Stimulated activated CD8-positive, alpha-beta memory T cell treated with anti-CD3 and anti-CD28 coated beads, Interleukin-7, amount 100 ng/mL, for 24 hours (primary cell): ENCODE data around the gene RBMS1.

Source experiments
- DNase-seq: peaks from one replicate; pipeline ENCODE4 v3.0.0-alpha.2; 2020; ENCODE audit warnings: low read depth

The RBMS1 gene

GRCh38 chr2:160408959-160409291 is 84.7 kb downstream of the RBMS1 start:
- no peak for DNase-seq

GRCh38 chr2:160408173-160408958 is 85.2 kb downstream of the RBMS1 start:
- no peak for DNase-seq

DNA sequence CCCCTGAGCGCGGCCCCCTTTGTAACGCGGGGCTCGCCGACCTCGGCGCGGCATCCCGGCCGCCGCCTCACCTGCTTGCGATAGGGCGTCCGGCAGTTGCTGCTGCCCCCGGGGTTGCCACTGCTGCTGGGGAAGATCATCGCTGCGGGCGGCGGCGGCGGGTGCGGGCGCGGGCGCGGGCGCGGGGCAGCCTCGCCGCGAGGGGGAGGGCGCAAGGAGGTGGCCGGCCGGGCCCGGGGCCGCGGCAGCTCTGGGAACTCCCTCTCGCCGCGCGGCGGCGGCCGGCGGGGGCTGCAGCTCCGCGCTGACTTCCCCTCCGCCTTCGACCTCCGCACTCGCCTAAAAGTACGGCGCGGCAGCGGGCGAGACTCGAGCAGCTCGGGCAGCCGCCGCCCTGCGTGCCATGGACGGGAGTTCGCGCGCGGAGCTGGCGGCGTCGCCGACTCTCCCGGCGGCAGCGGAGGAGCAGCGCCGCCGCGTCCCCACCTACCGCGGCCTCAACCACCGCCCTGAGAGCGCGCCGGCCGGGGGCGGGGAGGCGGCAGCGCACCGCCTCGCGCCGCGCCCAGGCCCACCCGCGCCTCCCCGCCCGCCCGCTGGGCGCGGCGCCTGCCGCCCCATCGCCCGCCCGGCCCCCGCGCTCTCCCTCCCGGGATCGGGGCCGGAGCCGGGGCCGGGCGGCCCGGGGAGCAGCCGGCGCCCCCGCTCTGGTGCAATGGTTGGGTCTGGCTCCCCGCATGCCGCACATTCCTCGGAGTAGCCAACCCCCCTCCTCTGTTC is 86.0 kb downstream of the RBMS1 start:
- DNase-seq, result no peak

- DNase-seq, result no peak
Measured at GRCh38 chr2:160406591-160407392, 86.8 kb downstream of the RBMS1 start.

GRCh38 chr2:160405077-160405867 is 88.3 kb downstream of the RBMS1 start:
- DNase-seq, result no peak

DNA sequence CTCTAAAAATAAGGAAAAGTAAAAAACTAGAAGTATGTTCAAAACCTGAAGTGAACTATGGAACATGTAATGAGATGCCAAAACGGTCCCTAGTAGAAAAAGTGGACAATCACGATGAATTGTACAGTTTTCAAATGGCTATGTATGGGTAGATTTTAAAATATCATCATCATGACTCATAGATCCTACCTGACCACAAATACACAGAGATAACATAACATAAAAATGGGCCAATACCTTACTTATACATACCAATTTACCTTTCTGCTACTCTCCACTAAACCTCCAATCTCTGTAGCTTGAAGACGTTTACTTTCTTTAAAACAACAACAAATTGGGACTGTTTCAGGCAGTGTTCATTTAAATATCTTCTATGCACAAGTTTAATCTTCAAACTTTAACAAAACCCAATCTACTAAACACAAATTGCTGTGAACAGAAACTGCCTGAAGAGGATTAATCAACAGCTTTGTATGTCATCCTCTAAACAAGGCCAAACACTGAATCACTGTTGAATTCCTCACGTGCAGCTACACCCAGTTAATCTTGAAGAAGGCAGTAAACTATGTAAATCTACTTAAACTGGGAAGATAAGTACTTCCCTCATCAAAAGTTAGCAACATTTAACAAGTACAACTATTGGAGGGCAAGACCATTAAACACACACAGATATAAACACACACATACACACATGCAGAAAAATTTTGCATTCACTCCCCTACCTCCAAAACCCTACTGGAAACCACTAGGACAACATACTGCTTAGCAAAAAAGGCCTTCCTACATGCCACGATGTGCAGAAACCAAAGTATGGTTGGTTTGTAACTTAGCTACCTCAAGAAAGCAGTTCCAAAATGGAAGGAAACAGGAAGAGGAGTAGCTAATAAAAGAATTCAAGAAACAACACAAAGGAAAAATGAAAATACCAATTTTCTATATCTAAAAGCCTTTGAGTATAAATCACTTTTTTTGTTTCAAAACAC is 90.3 kb downstream of the RBMS1 start:
- DNase-seq, result no peak

GRCh38 chr2:160402501-160402900 is 91.1 kb downstream of the RBMS1 start:
- DNase-seq, result no peak

DNA sequence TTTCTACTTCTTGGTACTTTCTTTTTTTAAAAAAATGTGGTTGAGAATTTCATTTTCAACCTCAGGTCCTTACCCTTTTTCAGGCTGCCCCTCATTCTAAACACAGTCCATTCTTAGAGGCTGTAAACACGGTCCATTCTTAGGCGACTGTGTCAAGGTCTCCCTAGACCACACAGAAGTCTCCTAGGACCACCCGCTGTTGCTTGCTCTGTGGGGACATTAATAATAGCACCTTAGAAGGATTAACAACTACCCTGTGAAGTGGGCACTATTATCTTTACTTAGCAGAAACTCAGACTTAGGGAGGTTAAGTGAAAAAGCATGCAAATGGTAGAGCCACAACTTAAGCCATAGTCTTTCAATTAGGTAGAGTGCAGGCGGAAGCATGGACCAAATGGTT is 91.7 kb downstream of the RBMS1 start:
- DNase-seq, result no peak

DNA sequence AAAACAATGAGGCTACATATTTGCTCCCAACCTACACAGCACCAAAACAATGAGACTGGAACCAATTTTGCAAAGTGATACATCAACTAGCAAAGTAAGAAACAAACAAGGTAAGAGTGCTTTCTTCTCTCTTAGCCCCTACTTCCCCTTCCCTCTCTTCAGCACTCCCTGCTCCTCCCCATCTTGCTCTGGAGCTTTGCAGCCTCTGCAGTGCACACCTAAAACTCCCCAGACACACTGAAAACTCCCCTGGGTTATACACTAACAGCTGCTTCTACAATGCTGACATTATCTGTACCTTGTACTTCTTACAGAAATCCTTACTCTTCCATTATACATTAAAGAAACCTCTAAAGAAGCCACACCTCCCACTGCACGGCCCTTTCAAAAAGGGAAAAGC is 93.7 kb downstream of the RBMS1 start:
- no peak for DNase-seq

- no peak for DNase-seq
Measured at GRCh38 chr2:160397530-160397865, 96.1 kb downstream of the RBMS1 start.

- no peak for DNase-seq
Measured at GRCh38 chr2:160394153-160394552, 99.5 kb downstream of the RBMS1 start.

DNA sequence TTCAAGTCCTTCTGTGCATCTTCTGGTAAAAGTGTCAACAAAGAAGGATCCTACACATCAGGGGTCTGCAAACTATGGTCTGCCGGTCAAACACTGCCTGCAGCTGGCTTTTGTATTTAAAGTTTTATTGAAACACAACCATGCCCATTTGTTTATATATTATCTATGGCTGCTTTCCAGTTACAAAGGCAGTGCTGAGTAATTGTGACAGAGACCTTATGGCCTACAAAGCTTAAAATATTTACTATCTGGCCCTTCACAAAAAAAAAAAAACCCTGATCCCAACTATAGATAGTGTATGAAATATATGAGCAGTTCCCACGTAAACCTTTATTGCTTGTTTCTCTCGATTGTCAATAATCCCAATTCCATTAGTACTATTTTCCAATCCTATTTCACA is 101.4 kb downstream of the RBMS1 start:
- DNase-seq, result no peak

DNA sequence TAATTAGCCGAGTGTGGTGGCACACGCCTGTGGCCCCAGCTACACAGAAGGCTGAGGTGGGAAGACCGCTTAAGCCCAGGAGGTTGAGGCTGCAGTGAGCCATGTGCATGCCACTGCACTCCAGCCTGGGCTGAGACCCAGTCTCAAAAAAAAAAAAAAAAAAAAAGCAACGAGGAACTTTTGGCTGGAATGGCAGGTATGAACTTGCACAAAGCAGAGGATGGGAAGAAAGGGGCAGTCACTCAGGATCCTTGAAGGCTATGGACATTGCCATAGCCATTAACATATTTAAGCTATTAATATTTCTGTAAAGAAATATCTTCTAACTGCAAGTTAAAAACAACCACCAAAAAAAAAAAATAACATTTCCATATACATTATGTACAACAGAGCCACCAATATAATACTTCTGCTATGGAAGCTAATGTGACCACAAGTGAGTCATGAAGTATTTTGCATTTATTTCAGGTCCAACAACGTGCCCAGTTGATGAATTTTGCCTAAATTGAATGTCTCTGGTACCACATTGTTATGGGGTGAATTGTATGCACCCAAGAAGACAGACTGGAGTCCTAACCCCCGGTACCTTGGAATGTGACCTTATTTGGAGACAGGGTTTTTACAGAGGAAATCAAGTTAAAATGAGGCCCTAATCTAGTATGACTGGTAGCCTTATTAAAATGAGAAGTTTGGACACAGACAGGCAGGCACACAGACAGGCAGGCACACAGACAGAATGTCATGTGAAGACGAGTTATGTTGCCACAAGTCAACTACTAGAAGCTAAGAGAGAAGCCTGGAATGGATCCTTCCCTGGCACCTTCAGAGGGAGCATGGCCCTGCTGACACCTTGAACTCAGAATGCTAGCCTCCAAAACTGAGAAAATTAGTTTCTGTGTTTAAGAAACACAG is 102.8 kb downstream of the RBMS1 start:
- no peak for DNase-seq

GRCh38 chr2:160389875-160390274 is 103.7 kb downstream of the RBMS1 start:
- DNase-seq, result no peak

DNA sequence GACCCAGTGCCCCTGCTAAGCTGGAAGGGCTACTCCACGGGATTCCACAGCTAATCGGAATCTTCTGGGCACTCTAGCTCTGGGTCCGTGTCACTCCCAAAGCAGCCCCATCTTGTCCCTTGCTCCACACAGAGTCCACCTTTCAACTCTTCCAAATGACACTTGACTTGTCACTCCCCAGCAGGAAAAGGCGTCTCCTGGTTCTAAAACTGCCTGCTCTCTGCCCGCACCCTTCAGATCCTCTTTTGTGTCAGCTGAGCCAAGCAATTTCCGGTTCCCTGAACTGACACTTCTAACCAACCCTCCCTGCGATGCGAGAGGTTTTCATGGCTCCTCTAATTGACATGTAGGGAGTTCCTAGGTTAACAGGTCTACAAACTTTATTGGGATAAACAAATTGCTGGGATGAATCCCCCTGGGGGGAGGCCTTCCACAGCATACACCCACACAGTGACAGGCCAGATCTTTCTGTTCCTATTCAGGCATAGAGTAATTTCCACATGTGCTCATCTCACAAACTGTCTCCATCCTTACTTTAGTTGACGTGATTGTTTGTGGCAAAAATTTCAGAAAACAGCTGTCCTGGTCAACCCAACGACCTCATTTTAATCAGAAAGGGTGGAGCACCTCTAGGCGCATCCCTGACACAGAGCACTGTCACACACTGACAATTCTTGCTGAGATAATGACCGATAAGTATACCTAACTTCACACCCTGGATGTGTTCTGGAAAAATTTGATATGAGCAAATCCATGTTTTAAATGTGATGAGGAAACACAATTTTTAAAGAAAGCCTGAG is 104.9 kb downstream of the RBMS1 start:
- DNase-seq, result no peak

GRCh38 chr2:160387558-160388262 is 105.9 kb downstream of the RBMS1 start:
- no peak for DNase-seq

GRCh38 chr2:160384791-160385190 is 108.8 kb downstream of the RBMS1 start:
- no peak for DNase-seq

GRCh38 chr2:160381425-160381951 is 112.1 kb downstream of the RBMS1 start:
- no peak for DNase-seq
